ENCODE results near the gene MRPL9.

MRPL9 gene

DNA sequence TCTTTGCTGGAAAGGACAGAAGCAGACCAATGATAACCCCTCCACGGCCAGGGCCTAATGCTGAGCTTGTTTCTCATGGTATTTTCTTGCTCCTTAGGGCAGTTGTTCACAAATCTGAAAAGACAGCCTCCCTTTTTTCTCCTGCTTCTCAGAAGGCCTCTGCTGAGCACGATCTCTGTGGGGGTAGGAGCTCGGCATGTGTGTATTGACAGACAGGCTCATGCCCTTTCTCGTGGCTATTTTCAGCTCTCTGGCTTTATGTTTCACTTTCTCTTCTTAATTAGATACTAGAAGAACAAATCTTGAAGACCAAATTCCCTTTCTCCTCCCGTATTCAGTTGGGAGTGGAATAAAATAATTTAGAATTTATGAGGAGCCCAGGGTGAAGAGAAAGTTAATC lies 42.7 kb downstream of the MRPL9 start:
- TF ChIP-seq EZH2 (optimal IDR thresholded peaks at IDR 0.05; ENCODE audit: low read depth, low read length) (no peak), EZH2phosphoT487 (IDR thresholded peaks at IDR 0.05; ENCODE audit: low read length) (no peak)
- TF ChIP-seq, protein P1, sequence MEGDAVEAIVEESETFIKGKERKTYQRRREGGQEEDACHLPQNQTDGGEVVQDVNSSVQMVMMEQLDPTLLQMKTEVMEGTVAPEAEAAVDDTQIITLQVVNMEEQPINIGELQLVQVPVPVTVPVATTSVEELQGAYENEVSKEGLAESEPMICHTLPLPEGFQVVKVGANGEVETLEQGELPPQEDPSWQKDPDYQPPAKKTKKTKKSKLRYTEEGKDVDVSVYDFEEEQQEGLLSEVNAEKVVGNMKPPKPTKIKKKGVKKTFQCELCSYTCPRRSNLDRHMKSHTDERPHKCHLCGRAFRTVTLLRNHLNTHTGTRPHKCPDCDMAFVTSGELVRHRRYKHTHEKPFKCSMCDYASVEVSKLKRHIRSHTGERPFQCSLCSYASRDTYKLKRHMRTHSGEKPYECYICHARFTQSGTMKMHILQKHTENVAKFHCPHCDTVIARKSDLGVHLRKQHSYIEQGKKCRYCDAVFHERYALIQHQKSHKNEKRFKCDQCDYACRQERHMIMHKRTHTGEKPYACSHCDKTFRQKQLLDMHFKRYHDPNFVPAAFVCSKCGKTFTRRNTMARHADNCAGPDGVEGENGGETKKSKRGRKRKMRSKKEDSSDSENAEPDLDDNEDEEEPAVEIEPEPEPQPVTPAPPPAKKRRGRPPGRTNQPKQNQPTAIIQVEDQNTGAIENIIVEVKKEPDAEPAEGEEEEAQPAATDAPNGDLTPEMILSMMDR (IDR thresholded peaks at IDR 0.05; ENCODE audit: low read length) = no peak
- Histone ChIP-seq H3K9me3 (replicated peaks; ENCODE audit: insufficient read depth, low read length) (no peaks in the 10 kb centered on the region), H3K9me2 (replicated peaks; ENCODE audit: insufficient read depth, low read length) (no peaks in the 10 kb centered on the region), H3F3A (ENCODE audit: insufficient read depth, low read length) (peaks cover 10% of the 10 kb centered on the region), H2AFZ (ENCODE audit: low read length) (peak overlapping the region; percentile 83), H3K36me3 (replicated peaks; ENCODE audit: insufficient read depth, low read length) (no peaks in the 10 kb centered on the region), H3K27ac (ENCODE audit: low read length) (peak overlapping the region; percentile 33; the same call in 1 of the 2 replicates), H3K4me3 (ENCODE audit: low read length) (peak overlapping the region; percentile 64), H4K20me1 (ENCODE audit: insufficient read depth, low read length) (no peaks in the 10 kb centered on the region), H3K27me3 (replicated peaks; ENCODE audit: insufficient read depth, low read length) (peaks cover 68% of the 10 kb centered on the region), H3K4me2 (ENCODE audit: low read depth, low read length) (peak overlapping the region; percentile 90), H3K9ac (ENCODE audit: low read length) (peak overlapping the region; percentile 23; the same call in 1 of the 2 replicates), H3K4me1 (ENCODE audit: low read length) (peaks cover 7% of the 10 kb centered on the region), H3K79me2 (ENCODE audit: low read length) (no peaks in the 10 kb centered on the region)
- peak; percentile 87 for DNase-seq

DNA sequence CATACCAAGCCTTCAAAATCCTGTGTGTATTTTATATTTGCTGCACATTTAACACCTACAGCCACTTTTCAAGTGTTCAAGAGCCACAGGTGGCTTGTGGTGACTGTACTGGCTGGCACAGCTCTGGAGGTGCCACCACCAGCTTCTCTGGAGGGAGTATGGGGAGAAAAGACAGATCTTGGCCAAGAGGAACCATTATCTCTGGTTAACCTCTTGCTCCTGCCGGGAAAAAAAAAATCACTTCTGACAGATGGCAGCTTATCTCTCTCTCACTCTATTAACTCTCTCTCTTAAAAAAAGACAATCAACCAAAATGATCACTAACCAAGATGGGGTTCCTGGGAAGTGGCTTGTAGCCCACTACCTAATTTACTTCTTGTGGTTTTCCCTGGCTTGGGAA lies 43.2 kb downstream of the MRPL9 start:
- Histone ChIP-seq H3F3A (ENCODE audit: insufficient read depth, low read length) (peaks cover 10% of the 10 kb centered on the region), H3K9me3 (replicated peaks; ENCODE audit: insufficient read depth, low read length) (no peaks in the 10 kb centered on the region), H3K27ac (ENCODE audit: low read length) (no peak overlapping the region; the same call in 1 of the 2 replicates), H3K27me3 (replicated peaks; ENCODE audit: insufficient read depth, low read length) (peaks cover 70% of the 10 kb centered on the region), H3K4me2 (ENCODE audit: low read depth, low read length) (peak overlapping the region; percentile 90), H3K36me3 (replicated peaks; ENCODE audit: insufficient read depth, low read length) (no peaks in the 10 kb centered on the region), H3K79me2 (ENCODE audit: low read length) (no peaks in the 10 kb centered on the region), H3K9me2 (replicated peaks; ENCODE audit: insufficient read depth, low read length) (no peaks in the 10 kb centered on the region), H3K9ac (ENCODE audit: low read length) (peak overlapping the region; percentile 23; the same call in 1 of the 2 replicates), H3K4me3 (ENCODE audit: low read length) (peak overlapping the region; percentile 64), H2AFZ (ENCODE audit: low read length) (peak overlapping the region; percentile 83), H3K4me1 (ENCODE audit: low read length) (peaks cover 7% of the 10 kb centered on the region), H4K20me1 (ENCODE audit: insufficient read depth, low read length) (no peaks in the 10 kb centered on the region)
- DNase-seq = no peak
- TF ChIP-seq, protein P1 (IDR thresholded peaks at IDR 0.05; ENCODE audit: low read length) = no peak
- TF ChIP-seq EZH2phosphoT487 (IDR thresholded peaks at IDR 0.05; ENCODE audit: low read length) (no peak), EZH2 (optimal IDR thresholded peaks at IDR 0.05; ENCODE audit: low read depth, low read length) (no peak)

DNA sequence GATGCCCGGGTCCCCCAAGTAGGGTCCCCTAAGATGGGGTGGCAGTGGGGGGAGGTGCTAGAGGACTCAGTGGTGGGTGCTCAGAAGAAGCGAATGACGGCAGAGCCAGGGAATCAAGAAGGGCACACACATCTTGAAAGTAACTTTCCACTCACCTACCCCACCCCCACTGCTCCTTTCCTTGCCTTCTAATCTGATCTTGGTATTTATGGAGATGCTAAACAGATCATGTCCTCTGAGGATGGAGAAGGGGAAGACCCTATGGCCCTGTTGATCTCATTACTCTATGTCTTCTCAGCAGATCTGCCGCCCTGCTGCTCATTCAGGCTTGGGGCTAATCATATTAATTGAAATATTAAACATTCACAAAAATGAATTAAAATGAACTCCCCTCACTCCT lies 44.6 kb downstream of the MRPL9 start:
- no peak for TF ChIP-seq EZH2phosphoT487 (IDR thresholded peaks at IDR 0.05; ENCODE audit: low read length)
- TF ChIP-seq, protein P1 (IDR thresholded peaks at IDR 0.05; ENCODE audit: low read length) = no peak
- no peak for TF ChIP-seq EZH2 (optimal IDR thresholded peaks at IDR 0.05; ENCODE audit: low read depth, low read length)
- H3K9me2 ChIP-seq (replicated peaks; ENCODE audit: insufficient read depth, low read length) = no peaks in the 10 kb centered on the region
- no peak overlapping the region for H3K9ac ChIP-seq (ENCODE audit: low read length)
- no peaks in the 10 kb centered on the region for H3K79me2 ChIP-seq (ENCODE audit: low read length)
- peaks cover 76% of the 10 kb centered on the region for H3K27me3 ChIP-seq (replicated peaks; ENCODE audit: insufficient read depth, low read length)
- H2AFZ ChIP-seq (ENCODE audit: low read length) = no peak overlapping the region
- no peak overlapping the region for H3K4me2 ChIP-seq (ENCODE audit: low read depth, low read length)
- peaks cover 7% of the 10 kb centered on the region for H3K4me1 ChIP-seq (ENCODE audit: low read length)
- peaks cover 10% of the 10 kb centered on the region for H3F3A ChIP-seq (ENCODE audit: insufficient read depth, low read length)
- no peak overlapping the region for H3K27ac ChIP-seq (ENCODE audit: low read length)
- H3K4me3 ChIP-seq (ENCODE audit: low read length) = no peak overlapping the region
- no peaks in the 10 kb centered on the region for H3K36me3 ChIP-seq (replicated peaks; ENCODE audit: insufficient read depth, low read length)
- H3K9me3 ChIP-seq (replicated peaks; ENCODE audit: insufficient read depth, low read length) = no peaks in the 10 kb centered on the region
- H4K20me1 ChIP-seq (ENCODE audit: insufficient read depth, low read length) = no peaks in the 10 kb centered on the region
- no peak for DNase-seq
